ENCODE results near the gene TNK2. TPM values are rescaled to one million over a fixed set of nuclear protein-coding genes. Genes with fewer than 3 reads are reported as not detected.
"Not testable (repeated sequence)": the region's sequence is repeated elsewhere in the genome, so short reads cannot be mapped to it uniquely, and the experiment has no call there.

TNK2 gene
- total RNA-seq, 1 donor from 2014 or later: 132 TPM

GRCh38 chr3:195916291-195916690, 7.9 kb upstream of the TNK2 start:
- ChIA-PET POLR2A (interaction anchor here (2.5 to 4.3 kb wide), 2 partner anchors 21 to 55 kb away, joined by 26 to 38 read pairs; no protein-coding TSS in a partner anchor), CTCF (interaction anchor here (1.1 to 7.7 kb wide), 6 partner anchors 15 to 66 kb away, joined by 3 to 103 read pairs (median 38); no protein-coding TSS in a partner anchor)
- ATAC-seq (ENCODE audit: low read depth) (no peak), DNase-seq (no peak)
- intact Hi-C loops (cut with micrococcal nuclease): no loop called here
- no peaks in the 10 kb centered on the region for H3K27me3 Mint-ChIP-seq
- TF ChIP-seq, protein P1, sequence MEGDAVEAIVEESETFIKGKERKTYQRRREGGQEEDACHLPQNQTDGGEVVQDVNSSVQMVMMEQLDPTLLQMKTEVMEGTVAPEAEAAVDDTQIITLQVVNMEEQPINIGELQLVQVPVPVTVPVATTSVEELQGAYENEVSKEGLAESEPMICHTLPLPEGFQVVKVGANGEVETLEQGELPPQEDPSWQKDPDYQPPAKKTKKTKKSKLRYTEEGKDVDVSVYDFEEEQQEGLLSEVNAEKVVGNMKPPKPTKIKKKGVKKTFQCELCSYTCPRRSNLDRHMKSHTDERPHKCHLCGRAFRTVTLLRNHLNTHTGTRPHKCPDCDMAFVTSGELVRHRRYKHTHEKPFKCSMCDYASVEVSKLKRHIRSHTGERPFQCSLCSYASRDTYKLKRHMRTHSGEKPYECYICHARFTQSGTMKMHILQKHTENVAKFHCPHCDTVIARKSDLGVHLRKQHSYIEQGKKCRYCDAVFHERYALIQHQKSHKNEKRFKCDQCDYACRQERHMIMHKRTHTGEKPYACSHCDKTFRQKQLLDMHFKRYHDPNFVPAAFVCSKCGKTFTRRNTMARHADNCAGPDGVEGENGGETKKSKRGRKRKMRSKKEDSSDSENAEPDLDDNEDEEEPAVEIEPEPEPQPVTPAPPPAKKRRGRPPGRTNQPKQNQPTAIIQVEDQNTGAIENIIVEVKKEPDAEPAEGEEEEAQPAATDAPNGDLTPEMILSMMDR (IDR thresholded peaks at IDR 0.05): no peak
- H3K4me3 Mint-ChIP-seq: no peak overlapping the region
- H3K4me1 Mint-ChIP-seq: peaks cover 8% of the 10 kb centered on the region
- no peaks in the 10 kb centered on the region for H3K36me3 Mint-ChIP-seq (ENCODE audit: low read depth)
- H3K27ac Mint-ChIP-seq: no peak overlapping the region
- no peaks in the 10 kb centered on the region for H3K9me3 Mint-ChIP-seq

DNA sequence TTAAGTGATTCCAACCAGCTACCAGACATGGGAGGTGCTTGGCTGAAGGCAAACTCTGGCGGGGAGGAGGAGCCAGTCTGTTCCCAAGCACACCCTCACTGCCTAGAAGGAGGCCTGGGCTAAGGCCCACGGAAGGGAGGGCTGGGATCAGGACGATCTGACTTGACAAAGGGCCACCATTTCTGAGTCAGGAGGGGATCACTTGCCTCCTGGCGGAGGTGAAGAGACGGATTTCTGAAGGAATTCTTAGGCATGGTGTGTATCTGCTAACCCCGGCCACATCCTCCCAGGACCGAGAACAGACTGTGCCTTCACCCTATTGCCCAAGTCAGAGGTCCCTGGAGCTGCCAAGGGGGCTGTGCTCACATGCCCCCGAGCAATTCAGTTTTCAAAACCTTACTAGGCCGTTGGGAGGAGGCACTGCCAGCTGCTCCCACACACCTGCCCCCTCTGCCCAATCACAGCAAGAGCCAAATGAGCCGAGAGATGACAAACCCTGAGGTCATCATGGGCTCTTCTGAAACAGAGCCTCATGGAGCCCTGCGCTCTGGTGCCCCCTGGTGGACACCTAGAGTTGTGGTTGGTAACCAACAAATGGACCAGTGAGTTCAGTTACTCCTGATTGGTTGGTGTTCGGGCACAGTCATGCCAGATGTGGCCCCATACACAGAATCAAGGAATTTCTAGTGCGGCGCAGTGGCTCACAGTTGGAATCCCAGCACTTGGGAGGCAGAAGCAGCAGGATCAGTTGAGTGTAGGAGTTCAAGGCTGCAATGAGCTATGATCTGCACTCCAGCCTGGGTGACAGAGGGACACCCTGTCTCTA, 6.5 kb upstream of the TNK2 start:
- ATAC-seq (ENCODE audit: low read depth) (peak; percentile 98), DNase-seq (peak; percentile 86)
- Mint-ChIP-seq H3K4me1 (peaks cover 11% of the 10 kb centered on the region), H3K27me3 (no peaks in the 10 kb centered on the region), H3K4me3 (no peak overlapping the region), H3K36me3 (ENCODE audit: low read depth) (no peaks in the 10 kb centered on the region), H3K27ac (peak overlapping the region; percentile 77), H3K9me3 (no peaks in the 10 kb centered on the region)
- POLR2A ChIA-PET: interaction anchor here (0.9 to 4.3 kb wide), 8 partner anchors 11 to 55 kb away, joined by 3 to 38 read pairs (median 4); no protein-coding TSS in a partner anchor
- CTCF ChIA-PET: interaction anchor here (0.8 to 7.7 kb wide), 11 partner anchors 14 to 65 kb away, joined by 3 to 103 read pairs (median 7); no protein-coding TSS in a partner anchor
- TF ChIP-seq, protein P1 (IDR thresholded peaks at IDR 0.05): no peak
- intact Hi-C loops (cut with micrococcal nuclease): loop anchor here (1.0 kb wide), 4 partner anchors 8 to 56 kb away; no protein-coding TSS in a partner anchor

DNA sequence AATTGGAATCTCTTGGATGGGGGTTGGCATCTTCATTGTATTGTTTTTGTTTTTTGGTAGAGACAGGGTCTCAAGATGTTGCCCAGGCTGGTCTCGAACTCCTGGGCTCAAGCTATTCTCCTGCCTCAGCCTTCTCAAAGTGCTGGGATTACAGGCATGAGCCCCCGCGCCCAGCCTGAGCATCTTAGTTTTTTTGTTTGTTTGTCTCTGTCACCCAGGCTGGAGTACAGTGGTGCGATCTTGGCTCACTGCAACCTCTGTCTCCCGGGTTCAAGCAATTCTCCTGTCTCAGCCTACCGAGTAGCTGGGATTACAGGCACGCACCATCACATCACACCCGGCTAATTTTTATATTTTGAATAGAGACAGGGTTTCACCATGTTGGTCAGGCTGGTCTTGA, 5.8 kb upstream of the TNK2 start:
- peaks cover 12% of the 10 kb centered on the region for H3K4me1 Mint-ChIP-seq
- not testable (repeated sequence) for H3K27me3 Mint-ChIP-seq

DNA sequence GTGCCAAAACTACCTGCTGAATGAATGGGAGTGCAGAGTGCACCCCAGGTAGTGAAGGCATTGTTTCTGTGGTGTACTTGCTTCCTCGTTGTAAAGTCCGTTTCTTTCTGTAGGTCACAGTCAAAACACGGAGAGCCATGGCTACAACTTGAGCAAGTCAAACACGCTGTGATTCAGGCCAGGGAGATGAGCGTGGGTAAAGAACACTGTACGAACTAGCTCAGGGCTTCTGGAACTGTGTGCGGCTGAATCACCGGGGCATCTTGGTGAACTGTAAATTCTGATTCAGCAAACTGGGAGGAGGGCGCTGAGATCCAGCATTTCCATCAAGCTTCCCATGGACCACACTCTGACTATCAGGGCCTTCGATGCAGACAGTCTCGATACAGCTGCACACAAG, 5.0 kb upstream of the TNK2 start:
- DNase-seq (no peak), ATAC-seq (ENCODE audit: low read depth) (no peak)
- Mint-ChIP-seq H3K4me3 (no peak overlapping the region), H3K9me3 (no peaks in the 10 kb centered on the region), H3K4me1 (peaks cover 12% of the 10 kb centered on the region), H3K27me3 (no peaks in the 10 kb centered on the region), H3K36me3 (ENCODE audit: low read depth) (no peaks in the 10 kb centered on the region), H3K27ac (no peak overlapping the region)
- TF ChIP-seq, protein P1 (IDR thresholded peaks at IDR 0.05): no peak
- POLR2A ChIA-PET: interaction anchor here (4.3 kb wide), 1 partner anchor 18 kb away, joined by 38 read pairs; no protein-coding TSS in a partner anchor
- CTCF ChIA-PET: interaction anchor here (1.0 to 7.7 kb wide), 7 partner anchors 10 to 63 kb away, joined by 4 to 103 read pairs (median 11); no protein-coding TSS in a partner anchor
- intact Hi-C loops (cut with micrococcal nuclease): no loop called here

More for the DNA sequence above, 5.8 kb upstream of the TNK2 start:
- H3K36me3 Mint-ChIP-seq (ENCODE audit: low read depth); DNase-seq; ATAC-seq (ENCODE audit: low read depth); H3K9me3 Mint-ChIP-seq; H3K27ac Mint-ChIP-seq; intact Hi-C loops (cut with micrococcal nuclease); H3K4me3 Mint-ChIP-seq: not testable (repeated sequence)
- ChIA-PET CTCF (interaction anchor here (0.8 to 7.7 kb wide), 7 partner anchors 11 to 64 kb away, joined by 3 to 103 read pairs (median 14); no protein-coding TSS in a partner anchor), POLR2A (interaction anchor here (1.2 to 4.3 kb wide), 5 partner anchors 14 to 55 kb away, joined by 3 to 38 read pairs (median 7); no protein-coding TSS in a partner anchor)

- ChIA-PET POLR2A (interaction anchor here (0.7 to 1.9 kb wide), 6 partner anchors 8 to 17 kb away, joined by 3 to 11 read pairs (median 4); no protein-coding TSS in a partner anchor), CTCF (interaction anchor here (1.3 to 7.7 kb wide), 5 partner anchors 16 to 62 kb away, joined by 4 to 103 read pairs (median 7); no protein-coding TSS in a partner anchor)
- H3K27ac Mint-ChIP-seq: no peak overlapping the region
- peaks cover 27% of the 10 kb centered on the region for H3K4me1 Mint-ChIP-seq
- TF ChIP-seq, protein P1 (IDR thresholded peaks at IDR 0.05): no peak
- ATAC-seq (ENCODE audit: low read depth) (no peak), DNase-seq (no peak)
- H3K4me3 Mint-ChIP-seq: no peak overlapping the region
- no peaks in the 10 kb centered on the region for H3K27me3 Mint-ChIP-seq
- no peaks in the 10 kb centered on the region for H3K9me3 Mint-ChIP-seq
- intact Hi-C loops (cut with micrococcal nuclease): no loop called here
- H3K36me3 Mint-ChIP-seq (ENCODE audit: low read depth): peaks cover 2% of the 10 kb centered on the region
These were observed 3.6 kb upstream of the TNK2 start for GRCh38 chr3:195911946-195912270.
